Osteocyte (in vitro differentiated cells): ENCODE data around the gene ZNF462. TPM values are rescaled to one million over a fixed set of nuclear protein-coding genes. Genes with fewer than 3 reads are reported as not detected.

Experiments
- DNase-seq: peaks from one replicate; pipeline ENCODE4 v3.0.0; 2021; ENCODE audit warnings: mixed read lengths; ENCODE audit not compliant: unreplicated experiment; ENCODE audit errors: extremely low spot score
- H3K27ac Mint-ChIP-seq: one replicate; pipeline ENCODE4 v1.8.0; 2021; ENCODE audit warnings: mild to moderate bottlenecking, mixed read lengths; ENCODE audit not compliant: unreplicated experiment
- H3K27me3 Mint-ChIP-seq: one replicate; pipeline ENCODE4 v1.8.0; 2021; ENCODE audit warnings: mixed read lengths; ENCODE audit not compliant: unreplicated experiment
- H3K36me3 Mint-ChIP-seq: one replicate; pipeline ENCODE4 v1.8.0; 2021; ENCODE audit warnings: mixed read lengths; ENCODE audit not compliant: unreplicated experiment
- H3K4me1 Mint-ChIP-seq: one replicate; pipeline ENCODE4 v1.8.0; 2021; ENCODE audit warnings: mixed read lengths; ENCODE audit not compliant: unreplicated experiment
- H3K4me3 Mint-ChIP-seq: one replicate; pipeline ENCODE4 v1.8.0; 2021; ENCODE audit warnings: mild to moderate bottlenecking, moderate library complexity, mixed read lengths; ENCODE audit not compliant: unreplicated experiment
- H3K9me3 Mint-ChIP-seq: one replicate; pipeline ENCODE4 v1.8.0; 2021; ENCODE audit warnings: mixed read lengths; ENCODE audit not compliant: unreplicated experiment
- CTCF ChIP-seq: fragments of 200-600 bp; sonication (generic); IDR thresholded peaks from 2 replicates; pipeline ENCODE4 v1.5.0; 2021; ENCODE audit warnings: antibody characterized with exemption, mild to moderate bottlenecking, moderate library complexity
- total RNA-seq: library from RNA; stranded (reverse); gene quantifications from 2 replicates; pipeline ENCODE4 v1.2.1, GENCODE V29; 2021

ZNF462 gene
- total RNA-seq, 1 donor from 2014 or later, result 55.0 TPM

GRCh38 chr9:106886111-106887046 lies 23.4 kb downstream of the ZNF462 start:
- no peak for TF ChIP-seq CTCF
- no peaks in the 10 kb centered on the region for H3K36me3 Mint-ChIP-seq
- DNase-seq, result no peak
- no peak overlapping the region for H3K4me3 Mint-ChIP-seq
- peaks cover 71% of the 10 kb centered on the region for H3K4me1 Mint-ChIP-seq
- H3K27ac Mint-ChIP-seq, result peak overlapping the region; percentile 55
- H3K27me3 Mint-ChIP-seq, result no peaks in the 10 kb centered on the region
- H3K9me3 Mint-ChIP-seq, result no peaks in the 10 kb centered on the region

DNA sequence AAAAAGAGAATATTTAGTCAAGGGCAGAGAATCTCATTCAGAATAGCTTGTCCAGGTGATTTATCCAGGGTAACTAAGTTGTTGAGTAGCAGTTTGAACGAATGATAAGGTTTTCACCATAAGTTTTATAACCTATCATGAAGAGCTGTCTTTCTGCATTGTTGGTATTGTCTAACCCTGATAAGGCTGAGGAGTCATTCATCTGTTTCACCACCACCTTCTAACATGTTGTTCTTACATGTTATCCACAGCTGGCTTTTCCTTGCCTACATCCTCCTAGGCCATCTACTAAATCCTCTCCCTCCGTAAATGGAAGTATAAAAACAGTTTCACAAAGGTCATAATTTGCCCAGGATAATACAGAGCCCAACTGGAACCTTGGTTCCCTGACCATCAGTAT lies 24.1 kb downstream of the ZNF462 start:
- Mint-ChIP-seq H3K27me3 (no peaks in the 10 kb centered on the region), H3K36me3 (no peaks in the 10 kb centered on the region), H3K9me3 (no peaks in the 10 kb centered on the region), H3K4me3 (no peak overlapping the region), H3K27ac (no peak overlapping the region), H3K4me1 (peaks cover 75% of the 10 kb centered on the region)
- no peak for DNase-seq
- TF ChIP-seq CTCF, result no peak

DNA sequence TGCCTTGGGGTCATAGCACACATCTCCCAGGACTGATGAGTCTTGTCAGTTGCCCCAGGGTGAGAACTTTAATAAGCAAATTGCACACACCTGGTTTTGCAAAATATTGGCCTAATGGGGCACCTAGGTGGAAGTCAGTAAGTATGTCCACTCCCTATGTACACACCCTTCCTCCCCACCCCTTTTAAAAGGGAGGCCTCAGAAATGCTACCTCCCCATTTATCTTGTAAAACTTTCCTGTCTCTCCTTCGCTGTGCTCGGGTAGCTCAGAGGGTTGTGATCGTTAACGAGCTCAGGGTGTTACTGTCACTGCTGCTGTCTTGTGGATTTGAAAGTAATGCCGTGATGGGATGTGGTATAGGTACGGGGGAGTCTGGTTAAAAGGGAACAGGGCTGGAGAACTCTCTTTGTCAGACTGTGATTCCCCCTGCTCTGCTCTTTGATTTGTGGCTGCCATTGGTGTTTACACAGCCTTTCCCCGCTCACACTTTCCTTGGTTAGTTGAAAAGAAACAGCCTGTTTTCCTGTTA lies 26.2 kb downstream of the ZNF462 start:
- Mint-ChIP-seq H3K4me1 (peaks cover 80% of the 10 kb centered on the region), H3K27me3 (no peaks in the 10 kb centered on the region), H3K4me3 (no peak overlapping the region), H3K9me3 (no peaks in the 10 kb centered on the region), H3K27ac (no peak overlapping the region), H3K36me3 (no peaks in the 10 kb centered on the region)
- DNase-seq, result no peak
- no peak for TF ChIP-seq CTCF

- Mint-ChIP-seq H3K27ac (peak overlapping the region; percentile 90), H3K4me3 (no peak overlapping the region), H3K9me3 (no peaks in the 10 kb centered on the region), H3K27me3 (no peaks in the 10 kb centered on the region), H3K36me3 (no peaks in the 10 kb centered on the region), H3K4me1 (peaks cover 74% of the 10 kb centered on the region)
- no peak for TF ChIP-seq CTCF
- no peak for DNase-seq
Measured at GRCh38 chr9:106890608-106891007, 27.6 kb downstream of the ZNF462 start.

GRCh38 chr9:106891286-106891685 lies 28.3 kb downstream of the ZNF462 start:
- Mint-ChIP-seq H3K4me3 (no peak overlapping the region), H3K9me3 (no peaks in the 10 kb centered on the region), H3K36me3 (no peaks in the 10 kb centered on the region), H3K27me3 (no peaks in the 10 kb centered on the region), H3K27ac (peak overlapping the region; percentile 90), H3K4me1 (peaks cover 76% of the 10 kb centered on the region)
- DNase-seq, result no peak
- TF ChIP-seq CTCF, result no peak
